ENCODE measurements around the gene ZNF740. TPM values are rescaled to one million over a fixed set of nuclear protein-coding genes. Genes with fewer than 3 reads are reported as not detected.
"Not testable (repeated sequence)": the region's sequence is repeated elsewhere in the genome, so short reads cannot be mapped to it uniquely, and the experiment has no call there.

Gene ZNF740
- total RNA-seq, 1 donor from 2014 or later, result 16.6 TPM

DNA sequence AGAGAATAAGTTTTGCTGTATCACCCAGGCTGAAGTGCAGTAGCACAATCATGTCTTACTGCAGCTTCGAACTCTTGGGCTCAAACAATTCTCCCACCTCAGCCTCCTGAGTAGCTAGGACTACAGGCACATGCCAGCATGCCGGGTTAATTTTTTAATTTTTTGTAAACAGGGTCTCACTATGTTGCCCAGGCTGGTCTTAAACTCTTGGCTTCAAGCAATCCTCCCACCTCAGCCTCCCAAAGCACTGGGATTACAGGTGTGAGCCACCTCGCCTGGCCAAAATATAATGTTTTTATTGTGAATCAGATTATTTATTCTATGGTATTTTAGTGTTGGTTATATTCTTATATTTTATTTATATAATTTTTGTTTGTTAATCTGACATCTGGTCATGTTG, 3.8 kb upstream of the ZNF740 start:
- H3K4me3 ChIP-seq (ENCODE audit: low read depth, low read length), result no peak overlapping the region
- no peaks in the 10 kb centered on the region for H3K27me3 ChIP-seq (ENCODE audit: control insufficient read depth, insufficient read depth, low read length)
- H3K36me3 ChIP-seq (ENCODE audit: control insufficient read depth, insufficient read depth, low read length), result peaks cover under 1% of the 10 kb centered on the region
- TF ChIP-seq, protein P1, sequence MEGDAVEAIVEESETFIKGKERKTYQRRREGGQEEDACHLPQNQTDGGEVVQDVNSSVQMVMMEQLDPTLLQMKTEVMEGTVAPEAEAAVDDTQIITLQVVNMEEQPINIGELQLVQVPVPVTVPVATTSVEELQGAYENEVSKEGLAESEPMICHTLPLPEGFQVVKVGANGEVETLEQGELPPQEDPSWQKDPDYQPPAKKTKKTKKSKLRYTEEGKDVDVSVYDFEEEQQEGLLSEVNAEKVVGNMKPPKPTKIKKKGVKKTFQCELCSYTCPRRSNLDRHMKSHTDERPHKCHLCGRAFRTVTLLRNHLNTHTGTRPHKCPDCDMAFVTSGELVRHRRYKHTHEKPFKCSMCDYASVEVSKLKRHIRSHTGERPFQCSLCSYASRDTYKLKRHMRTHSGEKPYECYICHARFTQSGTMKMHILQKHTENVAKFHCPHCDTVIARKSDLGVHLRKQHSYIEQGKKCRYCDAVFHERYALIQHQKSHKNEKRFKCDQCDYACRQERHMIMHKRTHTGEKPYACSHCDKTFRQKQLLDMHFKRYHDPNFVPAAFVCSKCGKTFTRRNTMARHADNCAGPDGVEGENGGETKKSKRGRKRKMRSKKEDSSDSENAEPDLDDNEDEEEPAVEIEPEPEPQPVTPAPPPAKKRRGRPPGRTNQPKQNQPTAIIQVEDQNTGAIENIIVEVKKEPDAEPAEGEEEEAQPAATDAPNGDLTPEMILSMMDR (IDR thresholded peaks at IDR 0.05; ENCODE audit: insufficient read depth, low read length, severe bottlenecking), result no peak
- FAIRE-seq (no peak), DNase-seq (ENCODE audit: low read depth) (no peak)

DNA sequence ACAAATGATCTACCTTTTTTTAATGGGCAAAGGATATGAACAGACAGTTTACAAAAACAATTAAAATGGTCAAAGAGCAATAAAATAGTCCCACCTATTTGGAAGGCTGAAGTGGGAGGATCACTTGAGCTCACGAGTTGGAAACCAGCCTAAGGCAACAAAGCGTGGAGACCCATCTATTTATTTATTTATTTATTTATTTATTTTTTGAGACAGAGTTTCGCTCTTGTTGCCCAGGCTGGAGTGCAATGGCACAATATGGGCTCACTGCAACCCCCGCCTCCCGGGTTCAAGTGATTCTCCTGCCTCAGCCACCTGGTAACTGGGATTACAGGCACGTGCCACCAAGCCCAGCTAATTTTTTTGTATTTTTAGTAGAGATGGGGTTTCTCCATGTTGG, 3.1 kb upstream of the ZNF740 start:
- not testable (repeated sequence) for FAIRE-seq; DNase-seq (ENCODE audit: low read depth)

DNA sequence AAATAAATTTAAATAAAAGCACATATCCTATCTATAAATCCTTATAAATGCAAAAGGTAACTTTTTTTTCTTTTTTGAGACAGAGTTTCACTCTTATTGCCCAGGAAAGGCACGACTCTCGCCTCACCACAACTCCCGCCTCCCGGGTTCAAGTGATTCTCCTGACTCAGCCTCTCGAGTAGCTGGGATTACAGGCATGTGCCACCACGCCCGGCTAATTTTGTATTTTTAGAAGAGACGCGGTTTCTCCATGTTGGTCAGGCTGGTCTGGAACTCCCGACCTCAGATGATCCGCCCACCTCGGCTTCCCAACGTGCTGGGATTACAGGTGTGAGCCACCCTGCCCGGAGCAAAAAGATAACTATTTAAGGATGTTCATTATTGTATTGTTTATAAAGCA, 1.7 kb upstream of the ZNF740 start:
- FAIRE-seq; H3K4me3 ChIP-seq (ENCODE audit: low read depth, low read length); H3K27me3 ChIP-seq (ENCODE audit: control insufficient read depth, insufficient read depth, low read length); DNase-seq (ENCODE audit: low read depth): not testable (repeated sequence)
- H3K36me3 ChIP-seq (ENCODE audit: control insufficient read depth, insufficient read depth, low read length), result peaks cover 13% of the 10 kb centered on the region

More for the DNA sequence above, 3.1 kb upstream of the ZNF740 start:
- H3K4me3 ChIP-seq (ENCODE audit: low read depth, low read length); H3K27me3 ChIP-seq (ENCODE audit: control insufficient read depth, insufficient read depth, low read length); H3K36me3 ChIP-seq (ENCODE audit: control insufficient read depth, insufficient read depth, low read length): not testable (repeated sequence)

DNA sequence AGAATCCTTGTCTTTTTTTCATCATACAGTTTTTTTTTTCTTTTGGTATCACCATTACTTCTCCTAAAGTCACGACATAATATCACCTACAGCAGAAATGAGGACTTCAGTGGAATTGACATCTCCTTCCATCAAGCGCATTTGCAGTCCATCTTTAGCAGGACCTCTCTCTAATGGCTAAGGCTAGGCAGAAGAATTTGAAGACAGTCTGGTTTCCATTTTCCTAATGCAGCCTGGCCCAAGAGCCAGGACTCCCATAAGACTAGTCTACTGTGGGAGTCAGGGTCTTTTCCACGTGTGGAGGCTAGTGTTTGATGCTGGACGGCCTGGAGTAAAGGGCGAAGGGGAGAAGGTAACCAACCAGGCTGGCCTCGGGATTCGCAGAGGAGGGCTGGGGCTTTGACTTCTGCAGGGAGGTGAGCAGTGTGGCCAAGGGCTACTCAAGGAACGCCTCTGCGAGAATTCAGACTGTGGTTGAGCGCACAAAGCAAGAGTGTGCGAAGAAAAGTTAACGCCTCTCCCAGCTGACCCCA, 769 bp upstream of the ZNF740 start:
- FAIRE-seq, result no peak
- TF ChIP-seq, protein P1 (IDR thresholded peaks at IDR 0.05; ENCODE audit: insufficient read depth, low read length, severe bottlenecking), result no peak
- DNase-seq (ENCODE audit: low read depth), result no peak
- Histone ChIP-seq H3K4me3 (ENCODE audit: low read depth, low read length) (peak overlapping the region; percentile 70), H3K27me3 (ENCODE audit: control insufficient read depth, insufficient read depth, low read length) (no peaks in the 10 kb centered on the region), H3K36me3 (ENCODE audit: control insufficient read depth, insufficient read depth, low read length) (peaks cover 14% of the 10 kb centered on the region)

DNA sequence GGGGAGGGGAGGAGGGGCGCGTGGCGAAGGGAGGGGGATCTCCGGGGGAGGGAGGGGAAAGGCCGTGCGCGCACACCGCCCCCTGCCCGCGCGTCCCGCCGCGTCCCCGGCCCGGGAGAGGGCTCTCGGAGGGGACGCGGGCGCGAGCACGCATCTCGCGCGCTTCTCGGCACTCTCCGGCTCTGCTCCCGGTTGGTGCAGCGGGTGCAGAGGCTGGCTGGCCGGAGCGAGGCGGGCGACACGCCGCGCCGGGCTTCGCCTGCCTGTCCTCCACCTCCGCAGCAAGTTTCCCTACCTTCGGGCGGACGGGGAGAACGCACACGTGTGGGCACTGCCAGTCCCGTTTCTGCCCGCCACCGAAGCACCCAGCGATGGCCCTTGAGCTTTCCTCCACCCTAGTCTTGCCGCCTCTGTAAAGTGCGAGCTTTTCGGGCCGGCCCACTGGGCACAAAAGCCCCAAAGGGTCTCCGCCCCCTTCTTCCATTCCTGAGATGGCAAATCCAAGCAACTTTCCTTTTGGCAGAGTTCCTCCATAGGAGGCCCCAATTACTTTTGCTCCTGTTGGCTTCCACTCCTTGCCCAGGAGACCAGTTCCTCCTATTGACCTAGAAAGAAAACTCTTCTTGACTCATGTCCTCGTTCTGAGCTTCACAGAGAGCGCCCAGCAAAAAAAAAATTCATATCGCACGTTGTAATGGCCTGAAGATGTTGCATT, 566 bp downstream of the ZNF740 start:
- DNase-seq (ENCODE audit: low read depth) (peak; percentile 33), FAIRE-seq (no peak)
- H3K4me3 ChIP-seq (ENCODE audit: low read depth, low read length), result peak overlapping the region; percentile 70
- peaks cover 19% of the 10 kb centered on the region for H3K36me3 ChIP-seq (ENCODE audit: control insufficient read depth, insufficient read depth, low read length)
- no peaks in the 10 kb centered on the region for H3K27me3 ChIP-seq (ENCODE audit: control insufficient read depth, insufficient read depth, low read length)
- TF ChIP-seq, protein P1 (IDR thresholded peaks at IDR 0.05; ENCODE audit: insufficient read depth, low read length, severe bottlenecking), result no peak

DNA sequence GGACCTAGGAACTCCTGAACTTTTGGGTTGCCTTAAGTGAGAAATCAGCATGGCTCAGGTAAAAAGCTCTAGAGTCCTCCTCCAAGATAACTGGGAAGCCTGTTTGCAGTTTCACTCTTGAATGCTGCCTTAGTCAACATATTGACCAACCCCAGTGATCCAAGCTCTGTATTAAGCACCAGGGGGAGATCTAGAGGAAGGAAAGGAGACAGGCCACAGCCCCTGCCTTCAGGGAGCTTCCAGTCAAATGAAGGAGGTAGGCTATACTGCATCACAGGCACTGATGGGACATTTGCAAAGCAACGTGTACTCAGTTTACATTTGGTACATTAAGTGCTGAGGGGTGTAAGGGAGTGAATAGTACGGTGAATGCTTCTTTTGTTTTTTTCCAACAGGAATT, 1.4 kb downstream of the ZNF740 start:
- no peak for FAIRE-seq
- H3K36me3 ChIP-seq (ENCODE audit: control insufficient read depth, insufficient read depth, low read length), result peaks cover 23% of the 10 kb centered on the region

More for the DNA sequence above, 1.4 kb downstream of the ZNF740 start:
- no peak for DNase-seq (ENCODE audit: low read depth)
- Histone ChIP-seq H3K4me3 (ENCODE audit: low read depth, low read length) (no peak overlapping the region), H3K27me3 (ENCODE audit: control insufficient read depth, insufficient read depth, low read length) (no peaks in the 10 kb centered on the region)
- TF ChIP-seq, protein P1 (IDR thresholded peaks at IDR 0.05; ENCODE audit: insufficient read depth, low read length, severe bottlenecking), result no peak

Data from bronchial epithelial cell (primary cell).